ENCODE measurements around the gene THTPA. TPM values are rescaled to one million over a fixed set of nuclear protein-coding genes. Genes with fewer than 3 reads are reported as not detected.

Gene THTPA
- total and polyA plus RNA-seq, 11 donors: 9.1 to 30.9 (median 18.9) TPM

DNA sequence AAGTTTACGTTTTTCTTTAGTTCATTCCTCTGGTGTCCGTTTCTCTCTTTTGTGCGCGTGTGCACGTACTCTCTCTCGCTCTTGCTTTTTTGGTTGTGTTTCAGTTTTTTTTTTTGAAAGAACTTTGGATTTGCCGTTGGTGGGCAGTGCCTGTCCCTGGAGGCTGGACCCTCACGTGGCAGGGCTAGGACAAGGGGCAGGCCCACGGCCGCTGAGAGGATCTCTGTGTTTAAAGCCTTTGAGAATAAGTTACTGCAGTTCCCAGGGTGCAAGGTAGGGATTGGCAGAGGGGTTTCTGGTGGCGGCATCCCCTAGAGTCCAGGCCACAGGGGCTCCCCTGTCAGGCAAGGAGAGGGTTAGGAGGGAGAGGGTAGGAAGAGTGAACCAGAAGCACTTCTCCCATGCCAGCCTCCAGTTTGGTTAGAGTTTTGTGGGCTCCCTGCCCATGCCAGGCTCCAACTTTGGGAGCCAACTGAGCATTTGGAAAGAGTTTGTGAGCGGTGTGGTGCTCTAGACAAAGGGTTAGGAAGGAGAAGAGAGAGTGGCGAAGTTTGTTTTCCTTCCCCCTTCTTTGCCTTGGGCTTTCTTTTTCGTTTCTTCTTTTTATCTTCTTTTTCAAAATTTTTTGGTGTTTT lies 35.1 kb upstream of the THTPA start:
- H3K4me3 ChIP-seq: no peak overlapping the region
- no peak for DNase-seq
- intact Hi-C loops (cut with DNase I): no loop called here
- H3K4me1 ChIP-seq: no peaks in the 10 kb centered on the region
- WGBS, 4 donors: 76 to 87% (median 82%) methylated on average over 14 of the region's 14 CpGs
- no peaks in the 10 kb centered on the region for H3K9me3 ChIP-seq
- no peak for TF ChIP-seq POLR2A (IDR thresholded peaks at IDR 0.05)
- TF ChIP-seq, protein P1, sequence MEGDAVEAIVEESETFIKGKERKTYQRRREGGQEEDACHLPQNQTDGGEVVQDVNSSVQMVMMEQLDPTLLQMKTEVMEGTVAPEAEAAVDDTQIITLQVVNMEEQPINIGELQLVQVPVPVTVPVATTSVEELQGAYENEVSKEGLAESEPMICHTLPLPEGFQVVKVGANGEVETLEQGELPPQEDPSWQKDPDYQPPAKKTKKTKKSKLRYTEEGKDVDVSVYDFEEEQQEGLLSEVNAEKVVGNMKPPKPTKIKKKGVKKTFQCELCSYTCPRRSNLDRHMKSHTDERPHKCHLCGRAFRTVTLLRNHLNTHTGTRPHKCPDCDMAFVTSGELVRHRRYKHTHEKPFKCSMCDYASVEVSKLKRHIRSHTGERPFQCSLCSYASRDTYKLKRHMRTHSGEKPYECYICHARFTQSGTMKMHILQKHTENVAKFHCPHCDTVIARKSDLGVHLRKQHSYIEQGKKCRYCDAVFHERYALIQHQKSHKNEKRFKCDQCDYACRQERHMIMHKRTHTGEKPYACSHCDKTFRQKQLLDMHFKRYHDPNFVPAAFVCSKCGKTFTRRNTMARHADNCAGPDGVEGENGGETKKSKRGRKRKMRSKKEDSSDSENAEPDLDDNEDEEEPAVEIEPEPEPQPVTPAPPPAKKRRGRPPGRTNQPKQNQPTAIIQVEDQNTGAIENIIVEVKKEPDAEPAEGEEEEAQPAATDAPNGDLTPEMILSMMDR (IDR thresholded peaks at IDR 0.05): no peak
- no peak for ATAC-seq
- H3K27ac ChIP-seq: no peak overlapping the region
- H3K27me3 ChIP-seq: no peaks in the 10 kb centered on the region
- no peaks in the 10 kb centered on the region for H3K36me3 ChIP-seq

DNA sequence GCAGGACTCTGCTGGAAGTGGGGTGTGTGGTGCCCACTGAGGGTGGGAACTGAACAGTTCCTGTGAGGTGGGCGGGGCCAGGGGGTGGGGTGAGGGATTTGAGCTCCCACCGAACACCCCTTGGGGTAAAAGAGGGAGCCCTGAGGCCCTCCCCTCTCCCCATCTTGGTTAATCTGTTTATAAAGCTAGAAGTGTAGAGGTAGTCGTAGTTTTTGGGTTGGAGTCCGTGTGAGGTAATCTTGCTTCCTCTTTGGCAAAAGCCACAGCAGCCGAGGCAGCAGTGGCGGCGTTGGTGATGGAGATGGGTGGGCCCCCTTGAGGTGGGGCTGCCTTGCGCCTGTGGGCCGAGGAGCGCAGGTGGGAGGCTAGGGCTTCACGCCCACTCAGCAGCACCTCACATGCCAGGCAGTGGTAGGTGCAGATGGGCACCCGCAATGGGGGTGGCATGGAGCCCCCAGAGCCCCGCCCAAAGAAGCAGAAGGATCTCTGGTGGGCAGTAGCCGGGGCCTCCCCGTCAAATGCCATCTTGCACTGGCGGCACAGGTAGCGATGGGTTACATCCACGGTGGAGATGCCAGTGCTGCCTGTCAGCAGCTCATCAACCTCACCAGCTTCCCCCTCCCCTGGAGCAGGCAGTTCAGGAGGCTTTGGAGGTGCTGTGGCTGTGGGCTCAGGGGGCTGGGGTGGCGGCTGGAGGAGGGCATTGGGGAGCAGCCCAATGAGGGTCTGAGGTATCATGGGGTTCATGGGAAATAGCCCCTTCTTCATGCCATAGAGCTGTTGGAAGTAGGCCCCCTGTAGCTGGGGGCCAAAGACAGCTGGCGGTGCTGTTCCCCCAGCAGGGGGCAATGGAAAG lies 34.1 kb upstream of the THTPA start:
- Histone ChIP-seq H3K4me1 (no peaks in the 10 kb centered on the region), H3K9me3 (no peaks in the 10 kb centered on the region), H3K27me3 (no peaks in the 10 kb centered on the region), H3K4me3 (no peak overlapping the region), H3K36me3 (no peaks in the 10 kb centered on the region), H3K27ac (no peak overlapping the region)
- DNase-seq: no peak
- intact Hi-C loops (cut with DNase I): no loop called here
- WGBS, 4 donors: 79 to 92% (median 88%) methylated on average over 18 to 20 of the region's 20 CpGs
- TF ChIP-seq, protein P1 (IDR thresholded peaks at IDR 0.05): no peak
- TF ChIP-seq POLR2A (IDR thresholded peaks at IDR 0.05): no peak
- ATAC-seq: no peak

DNA sequence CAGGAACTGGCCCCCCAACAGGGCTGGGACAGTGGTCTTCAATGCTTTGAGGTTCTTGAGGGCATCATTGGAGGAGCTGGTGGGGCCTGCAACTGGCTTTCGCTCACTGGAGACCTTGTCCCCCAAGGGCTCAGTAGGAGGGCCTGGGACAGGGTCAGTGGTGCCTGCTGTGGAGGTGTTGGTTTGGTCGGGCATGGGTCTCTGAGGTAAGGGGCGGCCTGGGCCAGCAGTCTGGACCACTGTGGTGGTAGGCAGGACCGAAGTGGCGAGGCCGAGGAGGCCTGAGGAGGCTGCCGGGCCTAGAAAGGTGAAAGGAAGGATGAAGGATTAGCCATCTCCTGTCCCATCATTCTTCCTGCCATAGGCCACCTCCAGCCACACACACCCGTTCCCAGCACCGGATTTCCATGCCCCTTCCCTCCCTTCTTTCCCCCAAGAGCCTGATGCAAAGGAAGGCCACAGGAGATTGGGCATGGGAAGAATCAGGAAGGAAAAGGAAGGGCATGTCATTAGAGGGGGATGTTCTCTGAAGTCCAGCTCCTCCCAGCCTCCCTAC lies 33.4 kb upstream of the THTPA start:
- H3K27ac ChIP-seq: no peak overlapping the region
- H3K36me3 ChIP-seq: no peaks in the 10 kb centered on the region
- intact Hi-C loops (cut with DNase I): no loop called here
- no peaks in the 10 kb centered on the region for H3K27me3 ChIP-seq
- DNase-seq (no peak), ATAC-seq (no peak)
- no peak overlapping the region for H3K4me3 ChIP-seq
- WGBS, 4 donors: 85 to 88% (median 87%) methylated on average over 8 to 9 of the region's 9 CpGs
- no peaks in the 10 kb centered on the region for H3K4me1 ChIP-seq
- H3K9me3 ChIP-seq: no peaks in the 10 kb centered on the region
- TF ChIP-seq, protein P1 (IDR thresholded peaks at IDR 0.05): no peak
- TF ChIP-seq POLR2A (IDR thresholded peaks at IDR 0.05): no peak
